H9 (cell line): ENCODE data around the gene RPP14. TPM values are rescaled to one million over a fixed set of nuclear protein-coding genes. Genes with fewer than 3 reads are reported as not detected.

Experiments used
- DNase-seq: peaks from one replicate; pipeline ENCODE4 v3.0.0-alpha.2; 2017
- H2AFZ ChIP-seq: one replicate; pipeline ENCODE4 v1.6.1; 2013; ENCODE audit warnings: mild to moderate bottlenecking, low read length, control low read depth, moderate library complexity
- H2AK5ac ChIP-seq: 2 replicates; pipeline ENCODE4 v1.6.1; 2013; ENCODE audit warnings: low read length, control low read depth, mixed read lengths; ENCODE audit not compliant: insufficient read length
- H2BK120ac ChIP-seq: one replicate; pipeline ENCODE4 v1.6.1; 2013; ENCODE audit warnings: low read depth, mild to moderate bottlenecking, low read length, control low read depth, inconsistent platforms; ENCODE audit not compliant: poor library complexity, severe bottlenecking
- H2BK12ac ChIP-seq: 2 replicates; pipeline ENCODE4 v1.6.1; 2013; ENCODE audit warnings: low read length, control low read depth, mixed read lengths, low read depth; ENCODE audit not compliant: insufficient read length
- H2BK15ac ChIP-seq: 2 replicates; pipeline ENCODE4 v1.6.1; 2013; ENCODE audit warnings: low read depth, low read length, control low read depth
- H2BK20ac ChIP-seq: one replicate; pipeline ENCODE4 v1.6.1; 2013; ENCODE audit warnings: low read depth, mild to moderate bottlenecking, low read length, control low read depth, inconsistent platforms; ENCODE audit not compliant: poor library complexity, severe bottlenecking
- H2BK5ac ChIP-seq: 2 replicates; pipeline ENCODE4 v1.6.1; 2013; ENCODE audit warnings: low read length, control low read depth, mixed read lengths; ENCODE audit not compliant: insufficient read length
- H3K14ac ChIP-seq: 2 replicates; pipeline ENCODE4 v1.6.1; 2013; ENCODE audit warnings: low read length, control low read depth; ENCODE audit not compliant: insufficient read depth
- H3K18ac ChIP-seq: 2 replicates; pipeline ENCODE4 v1.6.1; 2013; ENCODE audit warnings: low read depth, mild to moderate bottlenecking, mixed read lengths, low read length, control low read depth; ENCODE audit not compliant: insufficient read length
- H3K23ac ChIP-seq: 2 replicates; pipeline ENCODE4 v1.6.1; 2013; ENCODE audit warnings: low read length, control low read depth, mixed read lengths, low read depth; ENCODE audit not compliant: insufficient read length
- H3K23me2 ChIP-seq: 2 replicates; pipeline ENCODE4 v1.6.1; 2013; ENCODE audit warnings: low read depth, mild to moderate bottlenecking, mixed read lengths, low read length, control low read depth; ENCODE audit not compliant: insufficient read length, poor library complexity, severe bottlenecking
- H3K27ac ChIP-seq: 2 replicates; pipeline ENCODE4 v1.5.1; 2013; ENCODE audit warnings: low read length, control low read depth, mixed read lengths, low read depth; ENCODE audit not compliant: insufficient read length
- H3K27me3 ChIP-seq: 2 replicates; pipeline ENCODE4 v1.6.1; 2013; ENCODE audit warnings: low read length, control low read depth, inconsistent platforms; ENCODE audit not compliant: insufficient read depth
- H3K4ac ChIP-seq: 2 replicates; pipeline ENCODE4 v1.6.1; 2013; ENCODE audit warnings: low read depth, mild to moderate bottlenecking, control low read depth, inconsistent platforms, low read length, moderate library complexity
- H3K4me1 ChIP-seq: 2 replicates; pipeline ENCODE4 v1.6.1; 2013; ENCODE audit warnings: low read length, control low read depth, inconsistent platforms; ENCODE audit not compliant: insufficient read depth
- H3K4me2 ChIP-seq: 2 replicates; pipeline ENCODE4 v1.6.1; 2013; ENCODE audit warnings: low read length, control low read depth, mixed read lengths; ENCODE audit not compliant: insufficient read length, insufficient read depth
- H3K56ac ChIP-seq: 2 replicates; pipeline ENCODE4 v1.6.1; 2013; ENCODE audit warnings: low read depth, mild to moderate bottlenecking, mixed read lengths, low read length, control low read depth; ENCODE audit not compliant: insufficient read length
- H3K79me1 ChIP-seq: 2 replicates; pipeline ENCODE4 v1.6.1; 2013; ENCODE audit warnings: low read depth, mild to moderate bottlenecking, moderate library complexity, low read length, control low read depth, inconsistent platforms; ENCODE audit not compliant: insufficient read depth, poor library complexity, severe bottlenecking
- H3K79me2 ChIP-seq: 2 replicates; pipeline ENCODE4 v1.6.1; 2013; ENCODE audit warnings: low read length, control low read depth, inconsistent platforms; ENCODE audit not compliant: insufficient read depth
- H3K9ac ChIP-seq: 2 replicates; pipeline ENCODE4 v1.6.1; 2013; ENCODE audit warnings: low read length, control low read depth, mixed read lengths; ENCODE audit not compliant: insufficient read length; ENCODE audit errors: extremely low read depth
- H3K9me3 ChIP-seq: one replicate; pipeline ENCODE4 v1.6.1; 2013; ENCODE audit warnings: low read depth, low read length, inconsistent platforms; ENCODE audit not compliant: control insufficient read depth
- H3T11ph ChIP-seq: one replicate; pipeline ENCODE4 v1.6.1; 2013; ENCODE audit warnings: mild to moderate bottlenecking, low read length, control low read depth, inconsistent platforms
- H4K20me1 ChIP-seq: one replicate; pipeline ENCODE4 v1.6.1; 2013; ENCODE audit not compliant: control insufficient read depth, insufficient read length, insufficient read depth
- H4K5ac ChIP-seq: 2 replicates; pipeline ENCODE4 v1.6.1; 2013; ENCODE audit warnings: low read depth, mild to moderate bottlenecking, mixed read lengths, low read length, control low read depth; ENCODE audit not compliant: insufficient read length
- H4K8ac ChIP-seq: replicated peaks from 2 replicates; pipeline ENCODE4 v1.6.1; 2013; ENCODE audit warnings: low read length, control low read depth, mixed read lengths, low read depth; ENCODE audit not compliant: insufficient read length
- H4K91ac ChIP-seq: 2 replicates; pipeline ENCODE4 v1.6.1; 2013; ENCODE audit warnings: low read depth, mild to moderate bottlenecking, moderate library complexity, mixed read lengths, low read length, control low read depth; ENCODE audit not compliant: insufficient read length
- H3K27ac Mint-ChIP-seq, 3 experiments: 2 replicates in 2 of 3; 3 replicates in 1 of 3; pipeline ENCODE4 v1.8.0; 2020 to 2021; ENCODE audit warnings: mixed read lengths in 3 of 3, mild to moderate bottlenecking in 1 of 3, moderate library complexity in 1 of 3
- H3K27me3 Mint-ChIP-seq: 2 replicates; pipeline ENCODE4 v1.8.0; 2021; ENCODE audit warnings: low read depth, mild to moderate bottlenecking, moderate library complexity, mixed read lengths
- H3K36me3 Mint-ChIP-seq, 3 experiments: 2 replicates in 2 of 3; 3 replicates in 1 of 3; pipeline ENCODE4 v1.8.0; 2020 to 2021; ENCODE audit warnings: low read depth in 3 of 3, mixed read lengths in 3 of 3; ENCODE audit not compliant: insufficient read depth in 1 of 3
- H3K4me1 Mint-ChIP-seq, 2 experiments: 2 replicates each; pipeline ENCODE4 v1.8.0; 2020; ENCODE audit warnings: mixed read lengths in 2 of 2
- H3K4me3 Mint-ChIP-seq, 2 experiments: 2 replicates in 1 of 2; 3 replicates in 1 of 2; pipeline ENCODE4 v1.8.0; 2020 to 2021; ENCODE audit warnings: mild to moderate bottlenecking in 2 of 2, mixed read lengths in 2 of 2, moderate library complexity in 1 of 2
- H3K9me3 Mint-ChIP-seq, 2 experiments: 2 replicates in 1 of 2; 3 replicates in 1 of 2; pipeline ENCODE4 v1.8.0; 2020; ENCODE audit warnings: mild to moderate bottlenecking in 2 of 2, mixed read lengths in 2 of 2, moderate library complexity in 1 of 2
- WGBS: extraction: QIAGEN DNeasy Blood & Tissue Kit; methylation state at CpG from one replicate; pipeline ENCODE4 v1.1.7; 2013; ENCODE audit warnings: missing lambda C conversion rate, low lambda C conversion rate, mixed read lengths; ENCODE audit not compliant: insufficient read length; ENCODE audit errors: extremely low coverage; 5-methylcytosine and 5-hydroxymethylcytosine counted together
- total RNA-seq: library from RNA; stranded (reverse); gene quantifications from 2 replicates; pipeline ENCODE4 v1.2.1, GENCODE V29; 2021
- TF ChIP-seq, protein P1 (sequence below): fragments of 200-600 bp; sonication (generic); conservative IDR thresholded peaks from 3 replicates; pipeline ENCODE4 v1.8.0; 2021; ENCODE audit warnings: antibody characterized with exemption, mild to moderate bottlenecking

Gene RPP14
- total RNA-seq, 1 experiment from 2014 or later, result 23.9 TPM

DNA sequence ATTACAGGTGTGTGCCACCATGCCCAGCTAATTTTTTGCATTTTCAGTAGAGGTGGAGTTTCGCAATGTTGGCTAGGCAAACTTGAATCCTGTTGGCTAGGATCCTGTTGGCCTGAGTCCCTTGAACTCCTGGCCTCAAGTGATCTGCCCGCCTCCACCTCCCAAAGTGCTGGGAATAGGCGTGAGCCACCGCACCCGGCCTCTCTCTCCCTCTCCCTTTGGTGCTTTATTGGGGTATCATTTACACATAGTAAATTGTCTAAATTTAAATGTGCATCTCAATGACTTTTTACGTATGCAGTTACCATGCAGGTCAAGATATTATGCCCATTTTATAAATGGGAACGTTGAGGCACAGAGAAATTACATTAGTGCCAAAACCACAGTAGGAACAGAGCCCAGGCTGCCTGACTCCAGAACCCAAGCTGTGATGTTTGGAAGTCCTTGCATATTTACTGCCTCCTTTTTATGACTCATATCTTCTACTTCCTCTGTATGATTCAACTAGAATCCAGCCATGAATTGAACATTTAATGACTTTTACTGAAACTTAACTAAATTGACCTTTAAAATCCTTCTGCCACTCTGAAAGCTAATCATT lies 34.0 kb upstream of the RPP14 start:
- Histone ChIP-seq H3K18ac (no peak overlapping the region), H2BK15ac (no peak overlapping the region), H3K56ac (no peak overlapping the region), H3K9me3 (no peaks in the 10 kb centered on the region), H4K8ac (no peak overlapping the region), H3K14ac (no peak overlapping the region), H2AFZ (no peak overlapping the region), H2BK120ac (no peak overlapping the region), H3K4me2 (no peak overlapping the region), H3T11ph (no peak overlapping the region), H3K4ac (no peak overlapping the region), H4K91ac (no peak overlapping the region), H4K5ac (no peak overlapping the region), H3K9ac (no peak overlapping the region), H2BK20ac (no peak overlapping the region), H2BK5ac (no peak overlapping the region), H3K27ac (no peak overlapping the region), H3K23me2 (no peaks in the 10 kb centered on the region), H3K79me2 (no peaks in the 10 kb centered on the region), H2BK12ac (no peak overlapping the region), H3K79me1 (no peaks in the 10 kb centered on the region), H3K27me3 (no peaks in the 10 kb centered on the region), H3K4me1 (no peaks in the 10 kb centered on the region), H4K20me1 (no peaks in the 10 kb centered on the region), H2AK5ac (no peak overlapping the region), H3K23ac (no peak overlapping the region)
- peaks cover 2 to 7% (median 3%) of the 10 kb centered on the region in 3 experiments; a peak in 3 of 7 replicates for H3K36me3 Mint-ChIP-seq
- H3K27ac Mint-ChIP-seq, result no peak overlapping the region
- no peak for DNase-seq
- TF ChIP-seq, protein P1, sequence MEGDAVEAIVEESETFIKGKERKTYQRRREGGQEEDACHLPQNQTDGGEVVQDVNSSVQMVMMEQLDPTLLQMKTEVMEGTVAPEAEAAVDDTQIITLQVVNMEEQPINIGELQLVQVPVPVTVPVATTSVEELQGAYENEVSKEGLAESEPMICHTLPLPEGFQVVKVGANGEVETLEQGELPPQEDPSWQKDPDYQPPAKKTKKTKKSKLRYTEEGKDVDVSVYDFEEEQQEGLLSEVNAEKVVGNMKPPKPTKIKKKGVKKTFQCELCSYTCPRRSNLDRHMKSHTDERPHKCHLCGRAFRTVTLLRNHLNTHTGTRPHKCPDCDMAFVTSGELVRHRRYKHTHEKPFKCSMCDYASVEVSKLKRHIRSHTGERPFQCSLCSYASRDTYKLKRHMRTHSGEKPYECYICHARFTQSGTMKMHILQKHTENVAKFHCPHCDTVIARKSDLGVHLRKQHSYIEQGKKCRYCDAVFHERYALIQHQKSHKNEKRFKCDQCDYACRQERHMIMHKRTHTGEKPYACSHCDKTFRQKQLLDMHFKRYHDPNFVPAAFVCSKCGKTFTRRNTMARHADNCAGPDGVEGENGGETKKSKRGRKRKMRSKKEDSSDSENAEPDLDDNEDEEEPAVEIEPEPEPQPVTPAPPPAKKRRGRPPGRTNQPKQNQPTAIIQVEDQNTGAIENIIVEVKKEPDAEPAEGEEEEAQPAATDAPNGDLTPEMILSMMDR, result no peak
- H3K9me3 Mint-ChIP-seq, result peaks cover 0 to 3% of the 10 kb centered on the region in 2 experiments; a peak in 2 of 5 replicates
- no peaks in the 10 kb centered on the region; the same call in 1 of the 2 replicates for H3K27me3 Mint-ChIP-seq
- WGBS, result no CpG with 5 or more reads among the region's 7 CpGs
- H3K4me3 Mint-ChIP-seq, result no peak overlapping the region
- no peaks in the 10 kb centered on the region for H3K4me1 Mint-ChIP-seq
